Neuronal stem cell (in vitro differentiated cells): ENCODE results near the gene LRMDA.

Source experiments
- DNase-seq: peaks from one replicate; pipeline ENCODE4 v3.0.0-alpha.2; 2013; ENCODE audit warnings: low spot score
- H2AFZ ChIP-seq: one replicate; pipeline ENCODE4 v1.6.1; 2013; ENCODE audit warnings: mild to moderate bottlenecking, low read length, inconsistent platforms
- H2AK5ac ChIP-seq: 2 replicates; pipeline ENCODE4 v1.6.1; 2013; ENCODE audit warnings: low read depth, mild to moderate bottlenecking, inconsistent platforms, low read length, moderate library complexity, mixed read lengths
- H2BK120ac ChIP-seq: 2 replicates; pipeline ENCODE4 v1.6.1; 2013; ENCODE audit warnings: low read depth, mild to moderate bottlenecking, inconsistent platforms, low read length, moderate library complexity, mixed read lengths
- H2BK12ac ChIP-seq: one replicate; pipeline ENCODE4 v1.6.1; 2013; ENCODE audit warnings: low read length, inconsistent platforms
- H2BK15ac ChIP-seq: 2 replicates; pipeline ENCODE4 v1.6.1; 2013; ENCODE audit warnings: mild to moderate bottlenecking, low read length, inconsistent platforms, mixed read lengths
- H2BK5ac ChIP-seq: one replicate; pipeline ENCODE4 v1.6.1; 2013; ENCODE audit warnings: inconsistent platforms, mild to moderate bottlenecking, low read length, moderate library complexity
- H3K14ac ChIP-seq: one replicate; pipeline ENCODE4 v1.6.1; 2013; ENCODE audit warnings: low read length, inconsistent platforms
- H3K18ac ChIP-seq: 2 replicates; pipeline ENCODE4 v1.6.1; 2013; ENCODE audit warnings: low read length, inconsistent platforms
- H3K23ac ChIP-seq: 2 replicates; pipeline ENCODE4 v1.6.1; 2013; ENCODE audit warnings: low read depth, mild to moderate bottlenecking, mixed read lengths, low read length, inconsistent platforms; ENCODE audit not compliant: poor library complexity
- H3K27ac ChIP-seq: replicated peaks from 3 replicates; pipeline ENCODE4 v1.5.1; 2013; ENCODE audit warnings: low read length, inconsistent platforms
- H3K27me3 ChIP-seq, 3 experiments: 2 replicates each; pipeline ENCODE4 v1.6.1; 2013; ENCODE audit warnings: low read length in 3 of 3, mild to moderate bottlenecking in 2 of 3, inconsistent platforms in 1 of 3, low read depth in 1 of 3, mixed read lengths in 1 of 3, moderate library complexity in 1 of 3; ENCODE audit not compliant: control insufficient read depth in 3 of 3, insufficient read depth in 3 of 3
- H3K36me3 ChIP-seq, 2 donors: replicated peaks in 1 of 2; 2 replicates each; pipeline ENCODE4 v1.6.1; 2013; ENCODE audit warnings: low read length in 2 of 2; ENCODE audit not compliant: control insufficient read depth in 2 of 2, insufficient read depth in 2 of 2
- H3K4ac ChIP-seq: 2 replicates; pipeline ENCODE4 v1.6.1; 2013; ENCODE audit warnings: inconsistent platforms, mild to moderate bottlenecking, low read length, moderate library complexity
- H3K4me1 ChIP-seq, 2 donors: 1 replicate in 1 of 2; 2 replicates in 1 of 2; pipeline ENCODE4 v1.6.1; 2013; ENCODE audit warnings: low read length in 2 of 2, low read depth in 1 of 2; ENCODE audit not compliant: control insufficient read depth in 2 of 2, insufficient read depth in 1 of 2
- H3K4me2 ChIP-seq: one replicate; pipeline ENCODE4 v1.6.1; 2013; ENCODE audit warnings: mild to moderate bottlenecking, low read length, inconsistent platforms; ENCODE audit not compliant: insufficient read depth, poor library complexity, severe bottlenecking
- H3K4me3 ChIP-seq, 2 donors: 2 replicates each; pipeline ENCODE4 v1.5.1; 2013; ENCODE audit warnings: low read length in 2 of 2, mild to moderate bottlenecking in 2 of 2, inconsistent platforms in 1 of 2, moderate library complexity in 1 of 2
- H3K79me1 ChIP-seq: one replicate; pipeline ENCODE4 v1.6.1; 2013; ENCODE audit warnings: low read depth, mild to moderate bottlenecking, inconsistent platforms, low read length, moderate library complexity
- H3K9ac ChIP-seq: one replicate; pipeline ENCODE4 v1.6.1; 2013; ENCODE audit warnings: mild to moderate bottlenecking, low read depth, low read length, inconsistent platforms; ENCODE audit not compliant: poor library complexity
- H3K9me3 ChIP-seq, 2 donors: replicated peaks in 1 of 2; 2 replicates each; pipeline versions ENCODE3 to v1.6.1; 2013; ENCODE audit warnings: low read length in 2 of 2, mild to moderate bottlenecking in 2 of 2, inconsistent platforms in 1 of 2, low read depth in 1 of 2, mixed read lengths in 1 of 2, moderate library complexity in 1 of 2; ENCODE audit not compliant: control insufficient read depth in 2 of 2, insufficient read depth in 1 of 2
- H4K8ac ChIP-seq: one replicate; pipeline ENCODE4 v1.6.1; 2013; ENCODE audit warnings: low read depth, mild to moderate bottlenecking, inconsistent platforms, low read length, moderate library complexity
- H4K91ac ChIP-seq: one replicate; pipeline ENCODE4 v1.6.1; 2013; ENCODE audit warnings: low read length, low read depth, mild to moderate bottlenecking, inconsistent platforms; ENCODE audit not compliant: poor library complexity
- WGBS, 2 donors: extraction: QIAGEN DNeasy Blood & Tissue Kit; methylation state at CpG; one replicate each; pipeline ENCODE4 v1.1.7; 2013; ENCODE audit warnings: missing lambda C conversion rate in 2 of 2, mixed read lengths in 1 of 2; ENCODE audit not compliant: insufficient read length in 2 of 2, insufficient replicate concordance in 1 of 2; ENCODE audit errors: extremely low coverage in 2 of 2; 5-methylcytosine and 5-hydroxymethylcytosine counted together

LRMDA gene

DNA sequence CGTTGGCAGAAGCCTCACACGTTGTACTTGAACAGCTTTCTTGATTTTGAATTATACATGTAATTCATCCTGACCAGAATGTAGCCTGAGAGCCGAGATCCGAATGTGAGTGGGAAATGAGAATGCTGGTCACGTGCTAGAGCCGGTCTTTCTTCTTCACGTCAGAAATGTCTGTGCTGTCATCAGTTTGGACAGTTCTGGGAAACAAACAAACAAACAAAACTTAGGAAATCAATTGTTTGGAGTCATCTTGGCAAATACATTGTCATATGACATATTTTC is 729.8 kb downstream of the LRMDA start:
- no CpG with 5 or more reads among the region's 7 CpGs for WGBS, 2 donors
- no peak overlapping the region for H3K14ac ChIP-seq
- no peak overlapping the region for H3K23ac ChIP-seq
- H2AK5ac ChIP-seq = no peak overlapping the region
- no peak overlapping the region for H2AFZ ChIP-seq
- H3K27me3 ChIP-seq = no peaks in the 10 kb centered on the region
- no peak overlapping the region for H4K8ac ChIP-seq
- no peak overlapping the region for H2BK5ac ChIP-seq
- H3K9ac ChIP-seq = no peak overlapping the region
- H2BK120ac ChIP-seq = no peak overlapping the region
- H3K4me3 ChIP-seq = no peak overlapping the region
- H2BK12ac ChIP-seq = no peak overlapping the region
- H3K4me1 ChIP-seq = peaks cover 0 to 4% of the 10 kb centered on the region in 2 donors
- H2BK15ac ChIP-seq = no peak overlapping the region
- no peak overlapping the region for H3K18ac ChIP-seq
- no peak overlapping the region for H4K91ac ChIP-seq
- DNase-seq = no peak
- no peak overlapping the region for H3K4me2 ChIP-seq
- no peak overlapping the region for H3K4ac ChIP-seq
- H3K79me1 ChIP-seq = no peaks in the 10 kb centered on the region
- H3K9me3 ChIP-seq = no peaks in the 10 kb centered on the region
- no peaks in the 10 kb centered on the region for H3K36me3 ChIP-seq
- no peak overlapping the region for H3K27ac ChIP-seq

DNA sequence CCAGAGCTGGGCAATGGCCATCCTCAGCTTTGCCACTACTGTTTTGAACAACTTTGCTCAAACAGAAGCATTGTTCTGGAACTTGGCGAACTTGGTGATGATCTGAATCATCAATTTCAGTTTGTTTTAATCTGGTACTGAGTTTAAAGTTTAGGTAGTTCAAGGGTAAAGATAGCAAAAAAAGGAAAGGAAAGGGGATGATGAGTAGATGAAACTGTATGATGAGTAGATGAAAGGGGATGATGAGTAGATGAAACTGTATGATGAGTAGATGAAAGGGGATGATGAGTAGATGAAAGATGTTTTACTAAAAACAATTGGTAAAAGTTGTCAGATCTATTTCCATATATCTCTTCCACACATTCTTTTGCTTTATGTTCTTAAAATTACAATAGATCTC is 737.0 kb downstream of the LRMDA start:
- Histone ChIP-seq H2BK5ac (no peak overlapping the region), H2BK12ac (no peak overlapping the region), H2BK15ac (no peak overlapping the region), H3K9me3 (no peaks in the 10 kb centered on the region), H4K91ac (no peak overlapping the region), H3K27ac (no peak overlapping the region), H3K18ac (no peak overlapping the region), H3K27me3 (no peaks in the 10 kb centered on the region), H3K14ac (no peak overlapping the region), H2BK120ac (no peak overlapping the region), H3K4me1 (no peaks in the 10 kb centered on the region), H3K36me3 (no peaks in the 10 kb centered on the region), H2AFZ (no peak overlapping the region), H4K8ac (no peak overlapping the region), H3K4me2 (no peak overlapping the region), H3K79me1 (no peaks in the 10 kb centered on the region), H3K4ac (no peak overlapping the region), H2AK5ac (no peak overlapping the region), H3K9ac (no peak overlapping the region), H3K23ac (no peak overlapping the region), H3K4me3 (no peak overlapping the region)
- DNase-seq = no peak
- no CpG with 5 or more reads among the region's 1 CpG for WGBS, 2 donors

DNA sequence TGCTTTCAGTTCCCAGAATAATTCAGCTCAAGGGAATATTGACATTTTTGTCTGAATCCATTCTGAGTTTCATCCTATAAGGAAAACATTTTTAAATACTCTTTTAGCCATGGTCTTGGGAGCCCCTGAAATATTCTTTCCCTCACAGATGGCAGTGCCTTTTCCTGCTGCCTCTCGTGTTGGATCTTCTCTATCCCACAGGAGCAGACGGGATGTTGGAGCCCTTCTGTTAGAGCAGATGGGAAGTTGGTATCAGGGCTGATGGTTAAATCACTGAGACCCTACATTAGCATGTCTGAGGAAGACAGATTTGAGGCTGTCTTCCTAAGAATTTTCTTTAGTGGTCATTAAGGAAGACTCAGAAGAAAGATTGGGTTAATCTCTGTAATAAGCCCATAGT is 737.8 kb downstream of the LRMDA start:
- no peak overlapping the region for H4K91ac ChIP-seq
- no peak overlapping the region for H3K4me3 ChIP-seq
- H2AFZ ChIP-seq = no peak overlapping the region
- H3K14ac ChIP-seq = no peak overlapping the region
- H3K9ac ChIP-seq = no peak overlapping the region
- no peak for DNase-seq
- no peak overlapping the region for H2BK12ac ChIP-seq
- no CpG with 5 or more reads among the region's 2 CpGs for WGBS, 2 donors
- H2AK5ac ChIP-seq = no peak overlapping the region
- no peak overlapping the region for H2BK120ac ChIP-seq
- H4K8ac ChIP-seq = no peak overlapping the region
- no peaks in the 10 kb centered on the region for H3K4me1 ChIP-seq
- H3K79me1 ChIP-seq = no peaks in the 10 kb centered on the region
- H3K18ac ChIP-seq = no peak overlapping the region
- no peaks in the 10 kb centered on the region for H3K36me3 ChIP-seq
- no peaks in the 10 kb centered on the region for H3K27me3 ChIP-seq
- H3K4me2 ChIP-seq = no peak overlapping the region
- H3K23ac ChIP-seq = no peak overlapping the region
- H3K27ac ChIP-seq = no peak overlapping the region
- H3K9me3 ChIP-seq = no peaks in the 10 kb centered on the region
- no peak overlapping the region for H2BK5ac ChIP-seq
- H2BK15ac ChIP-seq = no peak overlapping the region
- H3K4ac ChIP-seq = no peak overlapping the region

DNA sequence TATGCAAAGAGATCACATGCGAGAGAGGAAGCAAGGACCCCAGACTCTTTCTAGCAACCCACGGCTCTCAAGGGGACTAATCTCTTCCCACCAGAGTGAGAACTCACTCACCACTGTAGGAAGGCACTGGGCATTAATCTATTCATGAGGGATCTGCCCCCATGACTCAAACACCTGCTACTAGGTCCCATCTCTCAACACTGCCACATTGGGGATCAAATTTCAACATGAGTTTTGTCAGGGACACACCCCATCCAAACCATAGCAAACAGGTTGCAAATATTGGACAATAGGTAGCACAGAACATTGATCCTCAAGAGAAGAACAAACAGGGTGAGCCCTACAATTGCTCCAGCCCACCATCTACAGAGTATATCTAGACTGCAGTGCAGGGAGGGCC is 740.6 kb downstream of the LRMDA start:
- Histone ChIP-seq H3K4me3 (no peak overlapping the region), H3K14ac (no peak overlapping the region), H3K18ac (no peak overlapping the region), H3K79me1 (no peaks in the 10 kb centered on the region), H2BK5ac (no peak overlapping the region), H3K9me3 (no peaks in the 10 kb centered on the region), H4K8ac (no peak overlapping the region), H2AFZ (no peak overlapping the region), H4K91ac (no peak overlapping the region), H2BK15ac (no peak overlapping the region), H2AK5ac (no peak overlapping the region), H3K4ac (no peak overlapping the region), H2BK120ac (no peak overlapping the region), H3K9ac (no peak overlapping the region), H3K4me1 (no peaks in the 10 kb centered on the region), H3K36me3 (no peaks in the 10 kb centered on the region), H3K27me3 (no peaks in the 10 kb centered on the region), H3K23ac (no peak overlapping the region), H2BK12ac (no peak overlapping the region), H3K27ac (no peak overlapping the region), H3K4me2 (no peak overlapping the region)
- no peak for DNase-seq
- WGBS, 2 donors = no CpG with 5 or more reads among the region's 2 CpGs
